Memory B cell (primary cell): ENCODE data around the gene ADCY3.

Experiments
- ATAC-seq: fragments of 150-1000 bp; cut with Tn5 transposase; 2 replicates; pipeline ENCODE4 v1.10.0; 2021; ENCODE audit warnings: low read depth, mild to moderate bottlenecking, moderate library complexity
- DNase-seq, 2 donors: peaks; one replicate each; pipeline ENCODE4 v3.0.0; 2022; ENCODE audit warnings: low spot score in 2 of 2
- H3K27ac Mint-ChIP-seq: one replicate; pipeline ENCODE4 v1.8.0; 2022; ENCODE audit warnings: mild to moderate bottlenecking, moderate library complexity, mixed read lengths
- H3K27me3 Mint-ChIP-seq: one replicate; pipeline ENCODE4 v1.8.0; 2022; ENCODE audit warnings: mixed read lengths
- H3K36me3 Mint-ChIP-seq: one replicate; pipeline ENCODE4 v1.8.0; 2022; ENCODE audit warnings: mild to moderate bottlenecking, mixed read lengths
- H3K4me1 Mint-ChIP-seq: one replicate; pipeline ENCODE4 v1.8.0; 2022; ENCODE audit warnings: mixed read lengths
- H3K4me3 Mint-ChIP-seq: one replicate; pipeline ENCODE4 v1.8.0; 2022; ENCODE audit warnings: mild to moderate bottlenecking, moderate library complexity, mixed read lengths
- H3K9me3 Mint-ChIP-seq: one replicate; pipeline ENCODE4 v1.8.0; 2022; ENCODE audit warnings: mixed read lengths

The ADCY3 gene

DNA sequence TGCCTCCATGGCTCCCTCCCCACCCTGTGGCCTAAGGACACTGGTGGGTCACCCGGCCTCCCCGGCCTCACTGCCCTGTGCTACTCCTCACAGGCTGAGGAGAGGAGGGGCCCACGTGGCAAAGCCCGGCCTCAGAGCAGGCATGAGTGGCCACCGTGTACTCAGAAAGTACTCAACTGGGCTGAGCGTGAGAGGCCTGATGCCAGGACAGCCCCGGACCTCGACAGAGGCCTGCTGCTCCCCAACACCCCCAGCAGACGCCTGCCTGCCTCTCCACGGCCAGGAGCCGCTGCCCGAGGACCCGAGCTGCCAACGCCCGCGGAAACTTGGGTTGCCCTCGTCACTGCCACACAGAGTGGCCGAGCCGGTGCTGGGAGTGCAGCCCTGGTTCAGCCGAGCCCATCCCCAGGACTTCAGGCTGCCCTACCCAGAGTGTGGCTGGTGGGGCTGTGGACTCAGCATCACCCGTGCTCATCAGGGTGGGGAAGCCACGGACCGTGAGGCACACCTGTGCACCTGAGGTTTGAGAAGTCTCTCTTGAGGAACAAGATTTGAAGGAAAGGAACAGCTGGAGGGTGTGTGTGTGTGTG is 67.5 kb downstream of the ADCY3 start:
- no peak for ATAC-seq
- H3K4me1 Mint-ChIP-seq, result no peaks in the 10 kb centered on the region
- H3K27me3 Mint-ChIP-seq, result no peaks in the 10 kb centered on the region
- H3K9me3 Mint-ChIP-seq, result peaks cover 2% of the 10 kb centered on the region
- no peak for DNase-seq
- no peak overlapping the region for H3K27ac Mint-ChIP-seq
- peaks cover 21% of the 10 kb centered on the region for H3K36me3 Mint-ChIP-seq
- H3K4me3 Mint-ChIP-seq, result no peak overlapping the region

DNA sequence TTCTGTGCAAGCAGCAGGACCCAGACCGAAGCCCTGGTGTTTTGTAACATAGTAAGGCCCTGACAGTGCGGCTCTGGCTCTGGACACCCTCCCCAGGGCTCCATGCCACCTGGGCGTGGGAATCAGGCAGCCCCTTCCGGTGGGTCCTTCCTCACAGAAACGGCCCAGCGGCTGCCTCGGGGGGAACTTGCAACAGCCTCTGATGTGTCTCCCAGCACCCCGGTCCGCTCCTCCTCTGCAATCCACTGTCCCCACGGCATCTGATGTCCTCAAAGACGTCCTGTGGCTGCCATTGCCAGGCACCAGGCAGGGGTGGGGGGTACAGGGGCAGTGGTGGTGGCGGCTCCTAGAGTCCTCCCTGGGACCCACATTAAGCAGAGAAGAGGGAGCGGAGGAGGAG is 68.0 kb downstream of the ADCY3 start:
- peaks cover 5% of the 10 kb centered on the region for H3K9me3 Mint-ChIP-seq
- ATAC-seq (no peak), DNase-seq (no peak)
- H3K36me3 Mint-ChIP-seq, result peaks cover 25% of the 10 kb centered on the region
- H3K27me3 Mint-ChIP-seq, result no peaks in the 10 kb centered on the region
- no peak overlapping the region for H3K27ac Mint-ChIP-seq
- H3K4me3 Mint-ChIP-seq, result no peak overlapping the region
- H3K4me1 Mint-ChIP-seq, result no peaks in the 10 kb centered on the region

DNA sequence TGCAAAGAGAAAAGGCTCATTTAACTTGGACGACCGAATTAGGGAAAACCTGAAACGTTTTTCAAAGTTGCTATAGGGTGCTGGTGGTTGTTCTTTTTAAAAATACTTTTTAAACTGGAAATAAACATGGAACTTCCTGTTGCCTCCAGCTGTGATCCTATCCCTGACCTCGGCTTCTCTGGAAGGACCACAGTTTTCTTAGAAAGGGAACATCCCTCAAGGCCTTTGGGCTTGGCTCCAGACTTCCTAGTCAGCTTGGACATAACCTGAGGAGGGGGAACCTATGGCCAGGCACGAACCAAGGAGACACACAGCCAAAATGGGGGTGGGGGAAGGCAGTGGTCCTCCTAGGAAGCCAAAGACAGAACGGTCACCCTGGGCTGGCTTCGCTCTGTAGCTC is 69.1 kb downstream of the ADCY3 start:
- H3K9me3 Mint-ChIP-seq, result peaks cover 7% of the 10 kb centered on the region
- no peaks in the 10 kb centered on the region for H3K27me3 Mint-ChIP-seq
- H3K4me1 Mint-ChIP-seq, result no peaks in the 10 kb centered on the region
- no peak for DNase-seq
- H3K36me3 Mint-ChIP-seq, result peaks cover 23% of the 10 kb centered on the region
- no peak overlapping the region for H3K27ac Mint-ChIP-seq
- no peak overlapping the region for H3K4me3 Mint-ChIP-seq
- no peak for ATAC-seq

DNA sequence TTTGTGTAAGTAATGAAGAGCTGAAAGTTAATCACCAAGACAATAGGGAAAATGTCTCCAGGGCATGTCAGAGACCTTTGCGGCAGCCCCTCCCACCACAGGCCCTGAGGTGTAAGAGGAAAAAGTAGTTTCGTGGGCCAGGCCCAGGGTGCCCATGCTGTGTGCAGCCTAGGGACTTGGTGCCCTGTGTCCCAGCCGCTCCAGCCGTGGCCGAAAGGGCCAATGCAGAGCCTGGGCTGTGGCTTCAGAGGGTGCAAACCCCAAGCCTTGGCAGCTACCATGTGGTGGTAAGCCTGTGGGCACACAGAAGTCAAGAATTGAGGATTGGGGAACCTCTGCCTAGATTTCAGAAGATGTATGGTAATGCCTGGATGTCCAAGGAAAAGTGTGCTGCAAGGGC is 74.3 kb downstream of the ADCY3 start:
- ATAC-seq (no peak), DNase-seq (no peak)
- H3K4me1 Mint-ChIP-seq, result no peaks in the 10 kb centered on the region
- no peak overlapping the region for H3K4me3 Mint-ChIP-seq
- H3K36me3 Mint-ChIP-seq, result peaks cover 28% of the 10 kb centered on the region
- peak overlapping the region; percentile 31 for H3K27ac Mint-ChIP-seq
- no peaks in the 10 kb centered on the region for H3K27me3 Mint-ChIP-seq
- peaks cover 7% of the 10 kb centered on the region for H3K9me3 Mint-ChIP-seq

DNA sequence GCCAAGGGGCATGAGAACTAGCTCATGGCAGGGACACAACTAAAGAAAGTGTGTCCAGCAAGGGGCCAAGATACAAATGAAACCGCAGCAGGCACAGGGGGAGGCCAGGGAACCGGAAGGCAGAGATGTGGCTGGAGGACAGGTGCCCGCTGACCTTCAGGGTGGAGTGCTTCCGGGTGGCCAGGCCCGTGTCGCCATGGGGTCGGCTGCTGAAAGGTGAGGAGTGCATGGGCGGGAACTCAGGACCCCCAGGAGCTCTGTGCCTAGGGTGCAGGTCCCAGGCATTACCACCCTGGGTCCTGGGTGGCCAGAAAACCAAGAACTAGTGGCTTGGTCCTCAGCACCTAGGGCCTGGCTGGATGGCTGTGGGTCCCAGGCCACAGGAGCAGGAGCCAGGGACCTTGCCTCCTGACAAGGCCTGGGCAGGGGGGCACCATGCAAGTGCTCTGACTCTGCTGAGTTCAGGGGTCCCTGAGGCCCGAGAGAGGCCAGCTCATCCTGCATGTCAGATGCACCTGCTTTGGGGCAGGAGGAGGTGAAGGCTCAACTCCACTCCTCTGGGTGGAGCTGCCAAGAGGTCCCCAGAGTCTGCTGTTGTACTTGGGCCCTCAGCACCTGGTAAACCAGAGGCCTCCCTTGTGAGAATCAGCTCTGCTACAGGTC is 75.9 kb downstream of the ADCY3 start:
- Mint-ChIP-seq H3K36me3 (peaks cover 23% of the 10 kb centered on the region), H3K9me3 (peaks cover 7% of the 10 kb centered on the region), H3K27me3 (no peaks in the 10 kb centered on the region), H3K27ac (no peak overlapping the region), H3K4me1 (no peaks in the 10 kb centered on the region), H3K4me3 (no peak overlapping the region)
- no peak for ATAC-seq
- no peak for DNase-seq

DNA sequence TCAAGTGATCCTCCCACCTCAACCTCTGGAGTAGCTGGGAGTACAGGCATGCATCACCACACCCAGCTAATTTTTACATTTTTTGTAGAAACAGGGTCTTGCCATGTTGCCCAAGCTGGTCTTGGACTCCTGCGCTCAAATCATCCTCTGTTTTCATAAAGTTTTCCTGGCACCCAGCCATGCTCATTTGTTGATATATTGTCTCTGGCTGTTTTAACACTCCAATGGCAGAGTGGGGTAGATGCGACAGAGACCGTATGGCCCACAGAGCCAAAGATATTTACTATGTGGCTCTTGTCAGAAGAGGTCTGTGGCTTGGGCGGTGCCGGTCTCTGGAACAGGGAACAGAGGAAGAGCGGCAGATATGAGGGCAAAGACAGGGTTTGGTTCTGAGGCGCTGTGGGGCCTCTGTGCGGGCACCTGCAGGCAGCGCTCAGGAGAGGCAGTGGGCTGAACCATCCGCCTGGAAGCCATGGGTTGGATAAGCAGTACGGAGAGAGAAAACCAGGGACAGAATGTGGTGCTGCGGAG is 76.6 kb downstream of the ADCY3 start:
- no peak overlapping the region for H3K27ac Mint-ChIP-seq
- H3K9me3 Mint-ChIP-seq, result peaks cover 5% of the 10 kb centered on the region
- H3K27me3 Mint-ChIP-seq, result no peaks in the 10 kb centered on the region
- H3K4me1 Mint-ChIP-seq, result no peaks in the 10 kb centered on the region
- H3K36me3 Mint-ChIP-seq, result peaks cover 25% of the 10 kb centered on the region
- no peak overlapping the region for H3K4me3 Mint-ChIP-seq
- ATAC-seq (no peak), DNase-seq (no peak)

DNA sequence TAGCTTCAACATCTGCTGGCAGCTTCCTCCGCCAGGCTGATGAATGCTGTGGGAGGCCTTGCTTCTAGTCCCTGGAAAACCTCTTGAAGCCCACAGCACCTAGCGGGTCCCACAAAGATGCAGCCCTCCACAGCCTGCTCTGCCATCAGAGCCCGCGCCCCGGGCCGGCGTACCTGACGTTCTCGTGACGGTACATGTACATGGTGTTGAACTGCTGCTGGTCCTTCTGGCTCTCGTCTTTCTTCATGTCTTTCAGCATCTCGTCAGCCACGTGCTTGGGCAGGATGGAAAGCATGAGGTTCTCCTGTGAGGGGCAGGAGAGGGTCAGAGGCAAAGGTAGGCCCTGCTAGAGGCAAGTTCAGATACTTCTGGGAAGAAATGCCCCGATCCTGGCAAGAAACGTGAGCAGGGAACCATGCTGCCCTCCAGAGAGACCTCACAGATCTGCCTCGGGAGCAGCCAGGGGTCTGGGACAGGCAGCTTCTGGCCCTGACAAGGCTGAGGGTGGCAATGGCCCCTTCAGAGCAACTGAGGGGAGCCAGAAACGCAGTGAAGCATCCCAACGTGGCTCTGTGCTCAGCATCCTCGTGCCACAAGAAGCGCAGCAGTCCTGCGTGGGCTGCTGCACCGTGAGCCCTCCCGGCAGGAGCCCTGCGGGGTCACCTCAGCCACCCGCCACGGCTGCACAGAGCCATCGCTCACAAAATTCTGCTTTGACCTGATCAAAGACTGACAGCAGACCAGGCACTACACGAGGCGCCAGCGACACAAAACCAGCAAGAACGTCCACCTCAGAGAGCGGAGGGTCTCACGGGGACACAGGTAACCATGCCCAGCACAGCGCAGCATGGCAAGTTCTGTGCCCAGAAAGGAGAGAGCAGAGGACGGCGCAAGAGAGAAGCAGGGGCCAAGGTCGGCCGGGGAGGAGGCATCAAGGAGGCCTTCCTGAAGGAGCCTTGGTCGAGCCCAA is 77.7 kb downstream of the ADCY3 start:
- H3K27me3 Mint-ChIP-seq, result no peaks in the 10 kb centered on the region
- H3K4me1 Mint-ChIP-seq, result no peaks in the 10 kb centered on the region
- H3K36me3 Mint-ChIP-seq, result peaks cover 28% of the 10 kb centered on the region
- peaks cover 5% of the 10 kb centered on the region for H3K9me3 Mint-ChIP-seq
- H3K4me3 Mint-ChIP-seq, result no peak overlapping the region
- DNase-seq (no peak), ATAC-seq (no peak)
- no peak overlapping the region for H3K27ac Mint-ChIP-seq

DNA sequence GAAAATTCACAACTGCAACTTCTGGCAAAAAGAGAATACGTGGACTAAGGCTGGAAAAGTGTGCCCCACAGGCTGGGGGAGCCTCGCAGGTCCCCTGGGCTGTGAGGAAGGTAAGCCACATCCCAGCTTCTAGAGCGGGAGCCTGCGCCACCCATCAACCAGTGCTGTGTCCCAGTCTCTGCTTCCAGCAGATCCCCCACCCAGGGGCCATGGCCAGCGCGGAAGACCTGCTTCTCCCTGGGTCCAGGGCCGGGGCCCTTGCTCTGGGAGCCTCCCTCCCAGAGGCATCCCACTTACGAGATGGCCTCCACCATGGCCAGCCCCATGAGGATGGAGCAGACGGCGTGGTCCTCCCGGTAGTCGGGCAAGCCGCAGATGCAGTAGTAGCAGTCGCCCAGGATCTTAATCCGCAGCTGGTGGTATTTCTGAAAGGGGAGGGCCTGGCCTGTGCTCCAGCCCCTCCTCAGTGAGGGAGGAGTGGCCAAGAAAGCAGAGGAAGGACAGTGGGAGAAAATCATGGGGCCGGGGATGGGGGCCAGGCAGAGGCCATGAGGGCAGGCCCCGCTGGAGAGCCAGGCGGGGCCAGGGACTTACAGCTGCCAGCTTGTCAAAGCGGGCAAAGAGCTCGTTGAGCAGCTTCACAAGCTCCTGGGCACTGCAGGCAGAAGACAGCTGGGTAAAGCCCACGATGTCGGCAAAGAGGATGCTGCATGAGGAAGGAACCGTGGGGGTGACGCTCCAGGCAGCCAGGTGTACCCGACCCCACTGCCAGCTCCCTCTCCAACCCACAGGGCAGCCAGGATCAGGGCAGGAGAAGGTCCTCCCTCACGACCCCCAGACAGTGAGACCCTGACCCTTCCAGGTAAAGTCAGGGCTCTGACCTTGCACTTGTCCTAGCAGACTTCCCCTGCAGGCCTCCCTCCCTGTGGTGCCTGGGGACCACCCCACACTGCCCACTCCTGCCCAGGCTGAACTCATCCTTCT is 78.8 kb downstream of the ADCY3 start:
- no peaks in the 10 kb centered on the region for H3K27me3 Mint-ChIP-seq
- DNase-seq, result no peak
- H3K9me3 Mint-ChIP-seq, result no peaks in the 10 kb centered on the region
- no peaks in the 10 kb centered on the region for H3K4me1 Mint-ChIP-seq
- H3K4me3 Mint-ChIP-seq, result no peak overlapping the region
- ATAC-seq, result no peak
- peak overlapping the region; percentile 77 for H3K27ac Mint-ChIP-seq
- H3K36me3 Mint-ChIP-seq, result peaks cover 28% of the 10 kb centered on the region

DNA sequence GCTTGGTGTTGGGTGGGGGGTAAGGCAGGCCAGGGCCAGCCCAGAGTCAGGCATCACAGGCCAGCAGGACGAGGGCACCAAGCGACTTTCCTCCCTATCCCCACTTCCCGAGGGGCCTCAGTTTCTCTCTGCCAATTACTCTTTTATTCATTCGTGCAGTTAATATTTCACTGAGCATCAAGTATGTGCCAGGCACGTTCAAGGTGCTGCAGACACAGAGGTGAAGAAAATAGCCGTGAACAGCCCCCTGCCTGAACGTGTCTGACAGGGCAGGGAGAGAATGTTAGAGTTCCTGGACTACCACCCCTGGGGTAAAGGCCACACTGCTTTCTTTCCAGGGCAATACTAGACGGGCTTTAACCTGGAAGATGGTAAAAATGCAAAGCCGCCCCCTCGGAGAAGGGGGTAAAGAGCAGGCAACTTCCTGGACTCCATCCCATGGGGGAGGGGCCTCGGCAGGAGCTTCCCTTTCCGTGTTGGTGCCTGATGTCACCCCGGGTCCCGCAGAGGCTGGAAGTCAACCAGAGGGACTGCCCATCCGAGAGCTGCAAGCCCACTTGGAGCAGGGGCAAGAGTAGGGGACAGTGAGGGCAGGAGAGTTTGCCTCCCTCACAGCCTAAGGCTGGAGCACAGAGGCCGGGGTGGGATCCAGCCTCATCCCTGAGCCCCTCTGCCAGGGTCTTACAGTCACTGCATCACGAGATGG is 79.7 kb downstream of the ADCY3 start:
- H3K4me3 Mint-ChIP-seq, result no peak overlapping the region
- H3K27ac Mint-ChIP-seq, result no peak overlapping the region
- ATAC-seq (no peak), DNase-seq (no peak)
- H3K4me1 Mint-ChIP-seq, result no peaks in the 10 kb centered on the region
- H3K9me3 Mint-ChIP-seq, result no peaks in the 10 kb centered on the region
- H3K27me3 Mint-ChIP-seq, result no peaks in the 10 kb centered on the region
- peaks cover 25% of the 10 kb centered on the region for H3K36me3 Mint-ChIP-seq

DNA sequence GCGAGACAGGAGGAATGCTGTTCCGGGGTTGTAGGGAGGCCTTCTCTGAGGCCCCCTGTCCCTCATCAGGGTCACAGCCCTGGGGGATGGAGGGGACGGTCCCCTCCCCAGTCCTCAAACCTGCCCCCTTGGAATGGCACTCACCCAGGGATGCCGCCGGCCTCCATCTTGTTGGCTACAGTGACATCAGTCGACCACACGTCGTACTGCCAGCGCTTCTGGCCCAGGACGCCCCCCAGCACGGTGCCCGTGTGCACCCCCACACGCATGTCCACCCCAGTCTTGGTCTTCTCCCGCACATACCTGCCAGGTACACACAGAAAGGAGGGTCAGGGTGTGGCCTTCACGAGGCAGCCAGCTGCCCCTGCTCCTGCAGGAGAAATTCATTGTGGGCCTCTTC is 80.3 kb downstream of the ADCY3 start:
- Mint-ChIP-seq H3K9me3 (no peaks in the 10 kb centered on the region), H3K27ac (no peak overlapping the region), H3K36me3 (peaks cover 24% of the 10 kb centered on the region), H3K4me3 (no peak overlapping the region), H3K27me3 (no peaks in the 10 kb centered on the region), H3K4me1 (no peaks in the 10 kb centered on the region)
- DNase-seq (no peak), ATAC-seq (no peak)

DNA sequence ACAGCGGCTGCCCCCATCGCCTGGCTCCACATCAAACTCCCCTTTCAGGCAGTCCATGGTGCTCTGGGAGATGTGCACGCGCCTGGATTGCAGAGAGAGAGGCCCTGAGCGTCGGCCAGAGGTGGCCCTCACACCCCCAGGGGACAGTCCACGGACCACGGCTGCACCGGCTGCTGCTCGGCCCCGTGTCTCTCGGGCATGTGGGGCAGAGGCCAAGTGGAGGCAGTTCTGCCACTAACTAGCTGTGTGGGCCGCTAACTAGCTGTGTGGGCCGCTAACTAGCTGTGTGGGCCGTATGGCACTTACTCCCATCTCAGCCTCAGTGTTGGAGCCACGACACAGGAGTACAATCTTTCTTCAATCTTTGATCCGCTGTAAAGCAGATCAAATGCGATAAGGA is 81.5 kb downstream of the ADCY3 start:
- ATAC-seq (no peak), DNase-seq (no peak)
- no peak overlapping the region for H3K27ac Mint-ChIP-seq
- no peaks in the 10 kb centered on the region for H3K4me1 Mint-ChIP-seq
- H3K36me3 Mint-ChIP-seq, result peaks cover 27% of the 10 kb centered on the region
- no peaks in the 10 kb centered on the region for H3K27me3 Mint-ChIP-seq
- no peak overlapping the region for H3K4me3 Mint-ChIP-seq
- H3K9me3 Mint-ChIP-seq, result no peaks in the 10 kb centered on the region

DNA sequence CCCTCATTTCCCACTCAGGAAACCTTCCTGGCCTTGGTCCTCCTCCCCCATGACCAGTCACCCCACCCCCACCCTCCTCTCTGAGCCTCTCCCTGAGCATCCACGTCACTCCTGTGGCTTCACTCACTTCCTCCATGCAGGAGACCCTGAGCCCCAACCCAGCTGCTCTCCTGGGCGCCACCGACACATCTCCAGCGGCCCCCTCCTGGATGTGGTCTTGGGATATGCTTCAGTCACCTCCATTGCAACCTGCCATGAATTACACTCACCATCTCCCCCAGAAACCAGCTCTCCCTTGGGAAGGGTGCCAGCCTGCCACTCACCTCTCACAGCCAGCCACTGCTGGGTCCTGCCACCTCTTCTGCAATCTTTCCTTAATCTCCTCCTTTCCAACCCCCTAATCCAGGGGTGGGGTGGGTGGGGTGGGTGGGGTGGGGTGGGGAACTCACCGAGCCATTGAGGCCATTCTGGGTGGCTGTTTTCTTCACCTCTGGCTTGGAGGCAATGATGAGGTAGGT is 82.0 kb downstream of the ADCY3 start:
- DNase-seq (no peak), ATAC-seq (no peak)
- Mint-ChIP-seq H3K36me3 (peaks cover 27% of the 10 kb centered on the region), H3K9me3 (no peaks in the 10 kb centered on the region), H3K4me1 (no peaks in the 10 kb centered on the region), H3K27me3 (no peaks in the 10 kb centered on the region), H3K27ac (no peak overlapping the region), H3K4me3 (no peak overlapping the region)

DNA sequence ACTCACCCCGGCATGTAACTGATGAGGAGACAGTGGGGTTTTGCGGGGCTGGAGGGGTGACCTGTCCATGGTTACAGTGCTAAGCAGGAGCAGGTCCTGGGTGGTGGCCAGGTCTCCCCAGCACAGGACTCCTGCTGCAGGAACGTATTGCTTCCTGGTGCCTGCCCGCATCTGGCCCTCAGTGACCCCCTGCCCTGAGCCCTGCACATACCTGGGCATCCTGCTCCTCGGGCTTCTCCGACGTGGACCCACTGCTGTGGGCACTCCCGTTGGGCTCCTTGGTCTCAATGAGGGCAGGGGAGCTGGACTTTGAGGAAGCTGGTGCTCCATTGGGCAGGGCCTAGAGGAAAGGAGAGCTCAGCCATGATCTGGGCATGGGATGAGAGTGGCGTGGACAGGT is 83.3 kb downstream of the ADCY3 start:
- Mint-ChIP-seq H3K27me3 (no peaks in the 10 kb centered on the region), H3K4me3 (no peak overlapping the region), H3K27ac (no peak overlapping the region), H3K36me3 (peaks cover 27% of the 10 kb centered on the region), H3K4me1 (no peaks in the 10 kb centered on the region), H3K9me3 (no peaks in the 10 kb centered on the region)
- DNase-seq (no peak), ATAC-seq (no peak)
